Lower lobe of right lung (tissue), 2 donors: ENCODE measurements around the gene SLC6A9. TPM values are rescaled to one million over a fixed set of nuclear protein-coding genes. Genes with fewer than 3 reads are reported as not detected.

Experiments used
- ATAC-seq, 2 donors: fragments of 200-7000 bp; cut with Tn5 transposase; one replicate each; pipeline ENCODE4 v1.9.1; 2020 to 2022; ENCODE audit warnings: mild to moderate bottlenecking in 2 of 2, moderate library complexity in 2 of 2
- DNase-seq: peaks from one replicate; pipeline ENCODE4 v3.0.0-alpha.2; 2020
- H3K27ac ChIP-seq: fragments of 200-600 bp; one replicate; pipeline ENCODE4 v1.8.0; 2022
- H3K27me3 ChIP-seq: fragments of 200-600 bp; one replicate; pipeline ENCODE4 v1.8.0; 2022; ENCODE audit warnings: low read depth
- H3K36me3 ChIP-seq: fragments of 200-600 bp; one replicate; pipeline ENCODE4 v1.8.0; 2022; ENCODE audit warnings: mild to moderate bottlenecking
- H3K4me1 ChIP-seq: fragments of 200-600 bp; one replicate; pipeline ENCODE4 v1.8.0; 2022
- H3K4me3 ChIP-seq: fragments of 200-600 bp; one replicate; pipeline ENCODE4 v1.8.0; 2022; ENCODE audit warnings: mild to moderate bottlenecking
- H3K9me3 ChIP-seq: fragments of 200-600 bp; one replicate; pipeline ENCODE4 v1.8.0; 2022
- CTCF ChIP-seq: fragments of 200-600 bp; IDR thresholded peaks from one replicate; pipeline ENCODE4 v1.8.0; 2022; ENCODE audit warnings: antibody characterized with exemption, mild to moderate bottlenecking
- intact Hi-C: fragments of 100-400 bp; cut with DNase I; formaldehyde crosslinking; loops from one replicate; pipeline ENCODE4 v1.11.0; 2022
- long read RNA-seq: library from polyadenylated mRNA; unstranded; transcript quantifications from one replicate; pipeline ENCODE4 v2.0.0, GENCODE V29; 2021
- total RNA-seq: library from RNA; stranded (reverse); fragmentation: NEBNext Ultra II Directional; extraction: Animal tissue kit (Norgen Biotek cat#: 25700); gene quantifications from one replicate; pipeline ENCODE4 v1.2.1, GENCODE V29; 2021
- donor health status: DM: no; HTN: yes; CAD: no; lungs with severe emphysema.

The SLC6A9 gene
- total RNA-seq, result 24.2 TPM
- long read RNA-seq, transcript SLC6A9-205 (14 exons, 3,130 nt), result major isoform, 14 of 34 reads
- long read RNA-seq, partial matches to known transcripts, result 5 of 34 reads
- long read RNA-seq, other reads (novel, unspliced or antisense), result 14 of 34 reads

- peak within 1 kb of the TSS; percentile 81 for H3K27ac ChIP-seq
- H3K4me3 ChIP-seq, result peak within 1 kb of the TSS; percentile 96
- DNase-seq, result peak; percentile 70
- peaks cover 39% of the 10 kb centered on the region for H3K4me1 ChIP-seq
- no peaks in the 10 kb centered on the region for H3K36me3 ChIP-seq
- no peaks in the 10 kb centered on the region for H3K27me3 ChIP-seq
- H3K9me3 ChIP-seq, result no peaks in the 10 kb centered on the region
- intact Hi-C loops, result no loop called here
- ATAC-seq, result peak; percentile 61 to 63
- no peak for TF ChIP-seq CTCF
Measured at GRCh38 chr1:44031252-44032169, at the start of gene SLC6A9. Gene SLC6A9, minus strand, starts transcription at chr1:44031462. Its CDS starts 7,185 bp downstream, at chr1:44024277.

DNA sequence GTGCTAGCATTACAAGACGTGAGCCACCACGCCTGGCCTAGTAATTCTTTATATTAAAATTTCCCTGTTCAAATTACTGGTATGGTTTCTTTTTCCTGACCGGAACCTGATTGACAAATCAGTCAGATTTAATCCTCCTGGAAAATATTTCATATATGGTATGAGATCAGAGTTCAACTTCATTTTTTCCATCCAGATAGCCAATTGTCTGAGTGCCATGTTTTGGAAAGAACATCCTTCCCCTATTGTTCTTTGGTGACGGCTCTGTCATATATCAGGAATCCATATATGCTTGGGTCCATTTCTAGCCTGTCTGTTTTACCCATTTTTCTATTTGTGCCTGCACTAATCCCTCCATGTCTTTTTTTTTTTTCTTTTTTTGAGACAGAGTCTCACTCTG, 48.3 kb upstream of the SLC6A9 start:
- H3K27ac ChIP-seq, result no peak overlapping the region
- intact Hi-C loops, result no loop called here
- DNase-seq (no peak), ATAC-seq (no peak)
- no peaks in the 10 kb centered on the region for H3K36me3 ChIP-seq
- peaks cover 7% of the 10 kb centered on the region for H3K4me1 ChIP-seq
- H3K9me3 ChIP-seq, result no peaks in the 10 kb centered on the region
- TF ChIP-seq CTCF, result no peak
- H3K4me3 ChIP-seq, result no peak overlapping the region
- H3K27me3 ChIP-seq, result no peaks in the 10 kb centered on the region

GRCh38 chr1:44078104-44078503, 46.8 kb upstream of the SLC6A9 start:
- no peaks in the 10 kb centered on the region for H3K27me3 ChIP-seq
- DNase-seq (no peak), ATAC-seq (no peak)
- intact Hi-C loops, result no loop called here
- H3K9me3 ChIP-seq, result no peaks in the 10 kb centered on the region
- H3K27ac ChIP-seq, result no peak overlapping the region
- H3K4me3 ChIP-seq, result no peak overlapping the region
- peaks cover 16% of the 10 kb centered on the region for H3K4me1 ChIP-seq
- H3K36me3 ChIP-seq, result no peaks in the 10 kb centered on the region
- TF ChIP-seq CTCF, result no peak

DNA sequence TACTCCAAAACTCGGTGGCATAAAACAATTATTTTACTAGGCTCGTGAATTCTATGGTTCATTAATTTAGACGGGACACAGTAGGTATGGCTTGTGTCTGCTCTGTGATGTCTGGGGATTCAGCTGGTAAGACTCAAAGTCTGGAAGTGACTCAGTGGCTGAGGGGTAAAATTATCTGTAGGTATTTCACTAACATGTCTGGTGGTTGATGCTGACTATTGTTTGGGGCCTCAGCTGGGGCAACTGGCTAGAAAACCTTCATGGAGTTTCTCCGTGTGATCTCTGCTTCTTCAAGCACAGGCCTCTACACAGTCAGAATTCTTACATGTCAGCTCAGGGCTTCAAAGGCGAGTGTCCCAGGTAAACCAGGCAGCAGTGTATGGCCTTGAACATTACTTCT, 46.2 kb upstream of the SLC6A9 start:
- TF ChIP-seq CTCF, result no peak
- no peaks in the 10 kb centered on the region for H3K27me3 ChIP-seq
- DNase-seq, result no peak
- no peaks in the 10 kb centered on the region for H3K36me3 ChIP-seq
- H3K27ac ChIP-seq, result no peak overlapping the region
- no peaks in the 10 kb centered on the region for H3K9me3 ChIP-seq
- H3K4me3 ChIP-seq, result no peak overlapping the region
- intact Hi-C loops, result no loop called here
- H3K4me1 ChIP-seq, result peaks cover 21% of the 10 kb centered on the region
- ATAC-seq, result no peak

DNA sequence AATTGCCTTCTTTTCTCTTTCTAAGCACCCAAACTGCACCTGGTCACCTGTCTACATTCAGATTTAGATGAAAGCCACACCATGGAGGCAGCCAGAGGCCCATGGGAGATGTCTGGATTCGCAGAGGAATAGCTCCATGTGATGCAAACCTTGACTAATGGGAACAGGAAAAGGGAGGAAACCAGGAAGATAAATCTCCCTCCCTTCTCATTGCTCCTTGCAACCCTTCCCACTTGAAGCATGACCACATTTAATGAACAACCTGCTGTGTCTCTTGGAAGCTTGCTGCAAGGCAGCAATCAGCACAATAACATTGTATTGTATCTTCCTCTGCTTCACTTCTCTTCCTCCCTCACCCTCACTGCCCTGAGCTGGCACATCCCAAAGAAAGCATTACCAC, 44.8 kb upstream of the SLC6A9 start:
- no peaks in the 10 kb centered on the region for H3K36me3 ChIP-seq
- H3K4me3 ChIP-seq, result no peak overlapping the region
- DNase-seq, result no peak
- no peak for TF ChIP-seq CTCF
- no peak for ATAC-seq
- peaks cover 21% of the 10 kb centered on the region for H3K4me1 ChIP-seq
- intact Hi-C loops, result no loop called here
- H3K9me3 ChIP-seq, result no peaks in the 10 kb centered on the region
- no peak overlapping the region for H3K27ac ChIP-seq
- H3K27me3 ChIP-seq, result no peaks in the 10 kb centered on the region
